ENCODE data around the gene PALD1.

PALD1 gene

DNA sequence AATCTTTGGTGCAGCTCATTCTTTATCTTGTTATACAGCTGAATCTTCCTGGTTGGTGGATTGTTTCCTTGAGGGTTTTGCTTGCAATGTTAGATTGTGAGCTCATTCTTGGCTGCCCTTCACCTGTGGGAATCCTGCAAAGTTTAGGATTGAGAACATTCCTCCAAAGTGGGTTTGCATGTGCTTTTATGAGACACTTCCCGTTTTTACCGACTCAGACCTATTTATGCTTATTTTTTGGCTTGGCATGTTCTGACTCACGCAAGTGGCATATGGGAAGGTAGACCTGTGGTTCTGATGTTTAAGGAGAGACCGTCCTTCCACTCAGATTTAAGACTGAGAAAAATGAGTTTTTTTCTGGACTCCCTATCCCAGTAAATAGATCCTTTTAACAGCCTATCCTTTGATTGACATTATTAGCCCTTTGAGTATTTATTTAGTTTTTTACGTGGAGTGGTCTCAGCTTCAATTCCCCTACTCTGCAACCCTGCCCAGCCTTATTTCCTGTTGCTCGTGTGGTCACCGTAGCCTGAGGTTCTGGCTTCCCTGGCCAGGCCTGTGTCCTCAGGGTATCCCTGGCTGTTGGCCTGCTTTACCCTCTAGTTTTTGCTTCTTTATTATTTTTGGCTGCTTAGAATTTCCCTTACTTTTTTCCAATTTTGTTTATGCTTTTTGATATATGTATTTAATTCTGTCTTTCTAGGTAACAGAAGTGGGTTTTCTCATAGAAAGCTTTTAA, 137.4 kb downstream of the PALD1 start:
- no peak for DNase-seq

- DNase-seq, result no peak
Measured at GRCh38 chr10:70616761-70617160, 138.2 kb downstream of the PALD1 start.

Data from hematopoietic multipotent progenitor cell treated with erythropoietin and hydrocortisone succinate and interleukin-3 and kit ligand, for 8 days (in vitro differentiated cells).